Neural cell (in vitro differentiated cells): ENCODE results near the gene PECR. TPM values are rescaled to one million over a fixed set of nuclear protein-coding genes. Genes with fewer than 3 reads are reported as not detected.

Experiments used
- H2AFZ ChIP-seq: fragments of 200-600, 300-800 bp; sonication (generic), shearing (Covaris generic); 2 replicates; pipeline ENCODE4 v1.6.0; 2014; ENCODE audit warnings: low read depth, mild to moderate bottlenecking, antibody characterized with exemption, low read length, moderate library complexity
- H3F3A ChIP-seq: fragments of 200-600 bp; shearing (Covaris generic); 2 replicates; pipeline ENCODE4 v1.6.1; 2016; ENCODE audit warnings: mild to moderate bottlenecking, moderate library complexity, mixed read lengths, antibody characterized with exemption, low read length; ENCODE audit not compliant: insufficient read depth, poor library complexity, severe bottlenecking
- H3K27ac ChIP-seq: fragments of 200-600, 300-800 bp; sonication (generic), shearing (Covaris generic); 2 replicates; pipeline ENCODE4 v1.5.1; 2014; ENCODE audit warnings: mild to moderate bottlenecking, low read length, moderate library complexity
- H3K27me3 ChIP-seq: fragments of 300-800, 200-600 bp; sonication (generic), shearing (Covaris generic); 2 replicates; pipeline ENCODE4 v1.6.0; 2014; ENCODE audit warnings: mild to moderate bottlenecking, low read depth, low read length, moderate library complexity; ENCODE audit not compliant: insufficient read depth
- H3K36me3 ChIP-seq: fragments of 300-800, 200-600 bp; sonication (generic), shearing (Covaris generic); 2 replicates; pipeline ENCODE4 v1.5.1; 2014; ENCODE audit warnings: mild to moderate bottlenecking, antibody characterized with exemption, low read length, moderate library complexity; ENCODE audit not compliant: insufficient read depth
- H3K4me2 ChIP-seq: fragments of 300-800, 200-600 bp; sonication (generic), shearing (Covaris generic); 2 replicates; pipeline ENCODE4 v1.6.0; 2014; ENCODE audit warnings: mild to moderate bottlenecking, low read length
- H3K4me3 ChIP-seq: fragments of 300-800, 200-600 bp; sonication (generic), shearing (Covaris generic); 2 replicates; pipeline ENCODE4 v1.5.1; 2014; ENCODE audit warnings: mild to moderate bottlenecking, low read length, moderate library complexity
- H3K79me2 ChIP-seq: fragments of 200-600 bp; shearing (Covaris generic); replicated peaks from 2 replicates; pipeline ENCODE4 v1.6.0; 2014; ENCODE audit warnings: mild to moderate bottlenecking, low read length, moderate library complexity; ENCODE audit not compliant: insufficient read depth
- H3K9ac ChIP-seq: fragments of 300-800, 200-600 bp; sonication (generic), shearing (Covaris generic); 2 replicates; pipeline ENCODE4 v1.6.1; 2016; ENCODE audit warnings: mild to moderate bottlenecking, low read length, mixed read lengths
- H3K9me2 ChIP-seq: fragments of 200-600 bp; shearing (Covaris generic); 2 replicates; pipeline ENCODE4 v1.6.1; 2016; ENCODE audit warnings: mild to moderate bottlenecking, low read length, mixed read lengths; ENCODE audit not compliant: insufficient read depth
- H3K9me3 ChIP-seq: fragments of 200-600, 300-800 bp; sonication (generic), shearing (Covaris generic); 2 replicates; pipeline ENCODE4 v1.6.1; 2016; ENCODE audit warnings: mild to moderate bottlenecking, mixed run types, low read length, moderate library complexity, mixed read lengths
- H4K20me1 ChIP-seq: fragments of 200-600 bp; shearing (Covaris generic); 2 replicates; pipeline ENCODE4 v1.6.1; 2016; ENCODE audit warnings: mild to moderate bottlenecking, mixed run types; ENCODE audit not compliant: insufficient read depth
- CTCF ChIP-seq: fragments of 450-650 bp; IDR thresholded peaks from 2 replicates; pipeline ENCODE4 v1.5.1; 2014; ENCODE audit warnings: antibody characterized with exemption, mild to moderate bottlenecking, moderate library complexity; ENCODE audit not compliant: poor library complexity, severe bottlenecking
- MXI1 ChIP-seq: fragments of 450-650 bp; conservative IDR thresholded peaks from 2 replicates; pipeline ENCODE4 v1.6.1; 2014; ENCODE audit warnings: antibody characterized with exemption, mild to moderate bottlenecking; ENCODE audit not compliant: poor library complexity, severe bottlenecking
- RAD21 ChIP-seq: fragments of 450-650 bp; conservative IDR thresholded peaks from 2 replicates; pipeline ENCODE4 v1.6.1; 2014; ENCODE audit warnings: antibody characterized with exemption, mild to moderate bottlenecking, moderate library complexity
- SMC3 ChIP-seq: fragments of 450-650 bp; conservative IDR thresholded peaks from 2 replicates; pipeline ENCODE4 v1.6.1; 2014; ENCODE audit warnings: antibody characterized with exemption, mild to moderate bottlenecking, moderate library complexity; ENCODE audit not compliant: poor library complexity
- polyA plus RNA-seq: library from polyadenylated mRNA; depleted of rRNA; stranded (reverse); fragments of >200 nt; gene quantifications from 2 replicates; pipeline ENCODE4 v1.2.3, GENCODE V29; 2014
- TF ChIP-seq, protein P1 (sequence below): IDR thresholded peaks from 2 replicates; pipeline ENCODE4 v1.6.1; 2012; ENCODE audit warnings: borderline replicate concordance

PECR gene
- polyA plus RNA-seq, 1 donor from 2014 or later = 22.1 TPM

DNA sequence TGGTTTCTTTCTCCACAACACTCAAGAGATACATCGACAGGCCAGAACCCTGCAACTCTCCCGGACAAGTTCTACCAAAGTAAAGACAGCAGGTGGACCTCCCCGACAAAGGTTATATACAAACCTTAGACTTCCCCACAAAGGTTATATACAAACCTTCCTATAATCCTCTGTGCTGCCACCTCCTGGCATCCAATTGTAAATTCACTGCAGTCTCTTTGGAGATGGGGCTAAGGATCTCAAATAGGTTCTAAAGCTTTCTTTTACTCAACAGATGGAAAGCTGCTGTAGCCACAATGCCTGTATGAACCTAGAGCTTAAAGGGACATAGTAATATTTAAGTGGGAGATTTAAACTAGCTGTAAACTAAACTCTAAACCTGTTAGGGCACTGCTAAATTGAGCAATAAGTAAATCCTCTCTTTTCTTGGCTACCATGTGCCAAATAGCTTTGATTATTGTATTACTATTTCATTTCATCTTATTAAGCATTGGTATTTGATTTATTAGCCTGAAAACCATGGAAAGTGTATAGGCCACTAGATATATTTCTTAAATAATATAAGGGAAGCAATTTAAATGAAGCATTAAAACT lies 58.5 kb downstream of the PECR start:
- no peaks in the 10 kb centered on the region for H3K36me3 ChIP-seq
- no peaks in the 10 kb centered on the region for H3K9me2 ChIP-seq
- H3K4me2 ChIP-seq = no peak overlapping the region
- H3K4me3 ChIP-seq = no peak overlapping the region
- H4K20me1 ChIP-seq = no peaks in the 10 kb centered on the region
- no peak overlapping the region for H3K9ac ChIP-seq
- H3K79me2 ChIP-seq = no peaks in the 10 kb centered on the region
- H3F3A ChIP-seq = no peaks in the 10 kb centered on the region
- TF ChIP-seq, protein P1, sequence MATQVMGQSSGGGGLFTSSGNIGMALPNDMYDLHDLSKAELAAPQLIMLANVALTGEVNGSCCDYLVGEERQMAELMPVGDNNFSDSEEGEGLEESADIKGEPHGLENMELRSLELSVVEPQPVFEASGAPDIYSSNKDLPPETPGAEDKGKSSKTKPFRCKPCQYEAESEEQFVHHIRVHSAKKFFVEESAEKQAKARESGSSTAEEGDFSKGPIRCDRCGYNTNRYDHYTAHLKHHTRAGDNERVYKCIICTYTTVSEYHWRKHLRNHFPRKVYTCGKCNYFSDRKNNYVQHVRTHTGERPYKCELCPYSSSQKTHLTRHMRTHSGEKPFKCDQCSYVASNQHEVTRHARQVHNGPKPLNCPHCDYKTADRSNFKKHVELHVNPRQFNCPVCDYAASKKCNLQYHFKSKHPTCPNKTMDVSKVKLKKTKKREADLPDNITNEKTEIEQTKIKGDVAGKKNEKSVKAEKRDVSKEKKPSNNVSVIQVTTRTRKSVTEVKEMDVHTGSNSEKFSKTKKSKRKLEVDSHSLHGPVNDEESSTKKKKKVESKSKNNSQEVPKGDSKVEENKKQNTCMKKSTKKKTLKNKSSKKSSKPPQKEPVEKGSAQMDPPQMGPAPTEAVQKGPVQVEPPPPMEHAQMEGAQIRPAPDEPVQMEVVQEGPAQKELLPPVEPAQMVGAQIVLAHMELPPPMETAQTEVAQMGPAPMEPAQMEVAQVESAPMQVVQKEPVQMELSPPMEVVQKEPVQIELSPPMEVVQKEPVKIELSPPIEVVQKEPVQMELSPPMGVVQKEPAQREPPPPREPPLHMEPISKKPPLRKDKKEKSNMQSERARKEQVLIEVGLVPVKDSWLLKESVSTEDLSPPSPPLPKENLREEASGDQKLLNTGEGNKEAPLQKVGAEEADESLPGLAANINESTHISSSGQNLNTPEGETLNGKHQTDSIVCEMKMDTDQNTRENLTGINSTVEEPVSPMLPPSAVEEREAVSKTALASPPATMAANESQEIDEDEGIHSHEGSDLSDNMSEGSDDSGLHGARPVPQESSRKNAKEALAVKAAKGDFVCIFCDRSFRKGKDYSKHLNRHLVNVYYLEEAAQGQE = no peak
- peak; percentile 67 for TF ChIP-seq SMC3
- TF ChIP-seq CTCF = peak; percentile 67
- peak; percentile 46 for TF ChIP-seq RAD21
- no peaks in the 10 kb centered on the region for H3K27me3 ChIP-seq
- H2AFZ ChIP-seq = no peak overlapping the region
- H3K9me3 ChIP-seq = no peaks in the 10 kb centered on the region
- H3K27ac ChIP-seq = no peak overlapping the region

GRCh38 chr2:216021768-216022565 lies 59.6 kb downstream of the PECR start:
- Histone ChIP-seq H3K4me3 (no peak overlapping the region), H2AFZ (no peak overlapping the region), H3K79me2 (no peaks in the 10 kb centered on the region), H3K36me3 (no peaks in the 10 kb centered on the region), H3K9me3 (no peaks in the 10 kb centered on the region), H3F3A (no peaks in the 10 kb centered on the region), H3K27me3 (no peaks in the 10 kb centered on the region), H4K20me1 (no peaks in the 10 kb centered on the region), H3K27ac (no peak overlapping the region), H3K9ac (no peak overlapping the region), H3K4me2 (no peak overlapping the region), H3K9me2 (no peaks in the 10 kb centered on the region)
- no peak for TF ChIP-seq RAD21
- no peak for TF ChIP-seq CTCF
- no peak for TF ChIP-seq MXI1
